ENCODE results near the gene TOR2A.

The TOR2A gene

DNA sequence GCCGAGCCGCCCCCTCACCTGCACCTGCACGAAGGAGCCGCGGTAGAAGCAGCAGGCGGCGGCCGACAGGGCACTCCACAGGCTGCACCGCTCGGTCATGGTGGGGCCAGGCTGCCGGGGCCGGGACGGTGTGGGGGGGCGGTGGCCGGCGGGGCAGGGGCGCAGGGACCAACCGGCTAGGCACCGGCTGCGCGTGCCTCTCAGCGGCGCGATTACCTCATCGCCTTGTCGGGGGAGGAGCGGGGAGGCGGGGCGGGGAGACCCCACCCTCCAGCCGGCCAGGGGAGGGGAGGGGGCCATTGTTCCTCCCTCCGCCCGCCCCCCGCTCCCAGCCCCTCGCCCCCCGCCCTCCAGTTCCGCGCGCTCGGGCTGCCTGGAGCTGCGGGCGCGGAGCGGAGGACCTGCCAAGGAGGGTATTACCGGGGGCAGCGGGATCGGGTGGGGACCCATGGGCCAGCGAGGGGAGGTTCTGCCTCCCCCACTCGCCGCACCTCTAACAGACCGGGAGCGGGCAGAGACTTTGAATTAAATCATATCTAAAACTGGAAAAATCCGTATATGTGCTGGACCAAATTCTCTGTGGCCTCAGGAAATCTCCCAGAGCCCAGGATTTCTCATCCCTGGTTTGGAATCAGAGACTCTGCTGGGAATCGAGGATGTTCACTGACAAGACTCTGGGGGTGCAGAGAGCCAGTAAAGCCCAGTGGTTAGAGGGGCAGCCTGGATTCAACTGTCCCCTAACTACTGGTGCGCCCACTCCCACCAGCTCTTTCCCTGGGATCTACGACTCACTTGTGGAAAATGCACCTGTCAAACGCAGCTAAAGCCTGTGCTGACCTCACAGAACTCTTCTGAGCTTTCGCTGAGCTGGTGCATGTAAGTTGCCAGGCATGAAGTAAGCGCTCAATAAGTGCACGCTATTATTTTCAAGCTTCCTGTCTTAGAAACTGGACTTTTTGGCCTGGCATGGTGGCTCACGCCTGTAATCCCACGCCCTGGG lies 20.3 kb upstream of the TOR2A start:
- Mint-ChIP-seq H3K9me3 (no peaks in the 10 kb centered on the region), H3K27ac (peak overlapping the region in 1 of 2 donors; percentile 54), H3K4me1 (peaks cover 17% of the 10 kb centered on the region), H3K27me3 (no peaks in the 10 kb centered on the region), H3K4me3 (no peak overlapping the region)
- ATAC-seq (peak; percentile 63), DNase-seq (no peak)

DNA sequence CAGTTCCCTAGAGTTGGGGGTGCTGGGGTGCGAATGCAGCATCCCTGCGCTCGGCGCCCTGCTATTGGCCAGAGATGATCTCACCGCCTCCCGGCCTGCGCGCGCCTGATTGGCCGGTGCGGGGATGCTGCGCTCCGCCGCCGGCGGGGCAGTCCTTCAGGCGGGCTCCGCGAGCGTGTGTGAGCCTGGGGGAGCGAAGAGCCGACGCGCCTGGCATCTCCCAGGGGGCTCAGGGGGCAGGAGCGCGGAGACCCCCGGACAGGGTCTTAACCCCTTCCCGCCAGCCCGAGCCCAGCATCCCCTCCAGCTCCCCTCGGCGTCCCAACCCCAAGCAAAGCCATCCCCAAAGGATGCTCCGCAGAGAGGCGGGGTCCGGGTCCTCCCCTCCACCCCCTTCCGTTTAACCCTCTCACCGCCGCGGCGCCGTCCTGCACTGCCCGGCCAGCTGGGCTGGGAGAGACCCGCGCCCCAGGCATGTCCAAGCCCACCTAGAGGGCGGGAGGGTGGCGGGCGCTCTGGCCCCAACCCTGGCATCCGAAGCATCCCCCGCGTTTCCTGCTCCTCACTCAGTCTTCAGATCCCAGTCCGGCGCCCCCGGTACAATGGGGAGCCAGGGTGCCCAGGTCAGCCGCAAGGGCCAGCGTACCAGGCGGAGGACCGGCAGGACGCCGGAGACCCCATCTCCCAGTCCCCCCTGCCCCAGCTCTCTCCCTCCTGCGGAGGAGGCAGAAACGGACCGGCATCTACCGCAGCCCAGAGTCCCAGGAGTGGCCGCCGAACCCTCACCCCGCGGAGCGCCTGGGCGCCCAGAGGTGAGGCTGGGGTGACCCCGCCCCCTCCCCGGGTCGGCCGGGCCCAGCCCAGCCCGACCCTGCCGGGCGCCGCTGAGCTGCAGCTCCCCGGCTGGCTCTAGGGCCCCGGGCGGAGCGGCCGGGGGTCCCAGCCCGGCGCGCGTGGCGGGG lies 19.3 kb upstream of the TOR2A start:
- Mint-ChIP-seq H3K27ac (no peak overlapping the region), H3K9me3 (no peaks in the 10 kb centered on the region), H3K4me3 (no peak overlapping the region), H3K27me3 (no peaks in the 10 kb centered on the region), H3K4me1 (peaks cover 18% of the 10 kb centered on the region)
- ATAC-seq, result peak; percentile 60
- DNase-seq, result no peak

DNA sequence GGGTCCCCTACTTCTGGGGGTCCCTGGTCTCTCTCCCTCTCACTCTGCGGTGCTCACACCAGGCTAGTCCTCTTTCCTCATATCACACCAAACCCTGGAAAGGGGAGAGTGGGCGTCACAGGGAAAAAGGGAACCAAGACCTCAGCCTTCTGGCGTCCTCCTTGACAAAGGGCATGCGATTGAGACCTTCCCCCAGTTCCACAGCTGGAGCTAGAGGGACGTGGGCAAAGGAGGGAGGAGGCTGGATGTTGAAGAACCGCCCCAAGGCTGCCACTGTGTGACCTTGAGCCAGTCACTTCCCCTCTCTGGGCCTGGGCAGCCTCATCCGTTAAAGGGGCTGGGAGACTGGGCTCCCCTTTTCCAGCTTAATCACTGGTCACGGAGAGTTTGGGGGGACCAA lies 18.5 kb upstream of the TOR2A start:
- DNase-seq, result no peak
- Mint-ChIP-seq H3K9me3 (no peaks in the 10 kb centered on the region), H3K27me3 (no peaks in the 10 kb centered on the region), H3K4me3 (no peak overlapping the region), H3K27ac (no peak overlapping the region), H3K4me1 (peaks cover 20% of the 10 kb centered on the region)
- no peak for ATAC-seq

DNA sequence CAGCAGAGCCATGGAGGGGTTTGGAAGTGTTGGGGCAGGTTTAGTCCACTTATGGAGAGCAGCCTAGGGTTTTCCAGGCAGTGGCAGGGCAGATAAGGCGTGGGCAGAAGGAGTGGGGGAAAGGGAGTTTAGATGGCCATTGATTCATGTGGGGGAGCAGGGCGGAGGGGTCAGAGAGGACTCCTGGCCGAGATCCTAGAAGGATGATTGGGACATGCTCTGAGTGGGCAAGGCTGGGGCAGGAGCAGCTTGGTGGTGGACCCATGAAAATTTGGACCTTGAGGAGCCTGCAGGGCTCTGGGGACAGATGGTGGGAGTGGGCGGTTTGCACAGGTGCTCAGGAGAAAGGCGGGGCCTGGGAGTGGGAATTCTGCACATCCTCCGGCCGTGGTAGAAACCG lies 18.1 kb upstream of the TOR2A start:
- no peaks in the 10 kb centered on the region for H3K9me3 Mint-ChIP-seq
- peaks cover 22% of the 10 kb centered on the region for H3K4me1 Mint-ChIP-seq
- no peak overlapping the region for H3K27ac Mint-ChIP-seq
- DNase-seq (no peak), ATAC-seq (no peak)
- H3K27me3 Mint-ChIP-seq, result no peaks in the 10 kb centered on the region
- H3K4me3 Mint-ChIP-seq, result no peak overlapping the region

DNA sequence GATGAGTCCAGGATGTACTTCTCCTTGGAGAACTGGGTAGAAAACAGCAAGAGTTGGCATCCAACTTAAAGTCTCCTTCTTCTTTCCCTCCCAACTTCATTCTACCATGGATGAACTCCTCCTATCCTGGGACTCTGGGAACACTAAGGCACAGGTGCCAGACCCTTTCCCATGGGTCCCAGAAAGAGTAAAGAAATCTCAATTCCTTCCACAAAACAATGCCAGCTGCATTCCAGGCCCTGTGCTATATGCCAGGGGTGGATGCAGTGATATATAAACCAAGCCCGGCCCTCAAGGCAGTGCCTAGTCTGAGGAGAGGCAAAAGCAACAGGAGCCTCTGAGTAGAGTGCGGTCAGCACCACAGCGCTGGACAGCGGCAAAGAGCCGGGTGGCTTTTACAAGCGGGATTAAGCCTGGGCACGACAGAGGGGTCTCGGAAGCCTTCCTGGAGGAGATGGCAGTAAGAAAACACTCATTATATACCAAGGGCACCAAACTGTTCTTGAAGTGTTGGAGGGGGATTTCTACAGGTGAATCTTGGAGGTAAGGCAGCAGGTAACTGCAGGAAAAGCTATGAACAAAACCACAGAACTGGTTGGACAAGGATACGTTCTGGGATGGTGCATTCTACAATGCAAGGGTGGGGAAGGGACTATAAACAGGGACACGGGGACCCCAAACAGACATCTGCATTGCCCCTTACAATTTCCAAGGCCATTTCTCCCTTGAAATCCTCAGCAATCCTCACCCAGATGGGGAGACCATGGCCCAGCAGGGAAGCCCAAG lies 16.4 kb upstream of the TOR2A start:
- peak overlapping the region in 1 of 2 donors; percentile 82 for H3K27ac Mint-ChIP-seq
- H3K4me3 Mint-ChIP-seq, result no peak overlapping the region
- H3K27me3 Mint-ChIP-seq, result no peaks in the 10 kb centered on the region
- no peak for DNase-seq
- no peaks in the 10 kb centered on the region for H3K9me3 Mint-ChIP-seq
- peaks cover 39% of the 10 kb centered on the region for H3K4me1 Mint-ChIP-seq
- ATAC-seq, result no peak

DNA sequence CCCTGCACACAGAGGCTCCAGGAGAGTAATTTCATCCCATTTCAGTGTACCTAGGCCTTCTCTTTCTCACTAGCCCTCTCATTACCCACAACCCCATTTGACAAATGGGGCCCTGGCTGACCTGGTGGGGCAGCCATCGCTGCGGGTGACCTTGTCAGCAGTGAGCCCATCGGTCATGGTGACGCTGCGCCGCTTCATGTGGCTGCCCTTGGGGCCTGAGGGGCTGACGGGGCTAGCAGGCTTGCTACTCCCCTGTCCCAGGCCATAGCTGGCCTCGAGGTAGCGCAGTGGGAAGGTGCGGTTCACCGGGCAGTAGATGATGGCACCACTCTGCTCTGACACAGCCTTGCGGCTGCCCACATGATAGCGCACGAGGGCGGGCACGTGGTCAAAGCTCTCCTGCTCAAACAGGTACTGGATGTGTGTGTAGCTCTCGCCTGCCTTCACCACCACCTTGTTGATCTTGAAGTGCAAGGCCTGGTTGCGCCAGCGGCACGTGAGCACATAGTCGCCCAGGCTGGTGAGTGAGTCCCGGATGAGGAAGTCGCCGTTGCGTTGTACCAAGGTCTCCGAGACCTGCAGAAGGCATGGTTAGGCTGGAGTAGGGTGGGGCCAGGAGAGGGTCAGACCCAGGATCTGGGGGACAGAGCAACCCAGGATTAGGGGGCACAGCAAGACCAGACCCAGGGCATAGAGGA lies 14.1 kb upstream of the TOR2A start:
- no peak overlapping the region for H3K4me3 Mint-ChIP-seq
- H3K27me3 Mint-ChIP-seq, result no peaks in the 10 kb centered on the region
- peaks cover 40% of the 10 kb centered on the region for H3K4me1 Mint-ChIP-seq
- H3K9me3 Mint-ChIP-seq, result no peaks in the 10 kb centered on the region
- no peak overlapping the region for H3K27ac Mint-ChIP-seq
- DNase-seq (no peak), ATAC-seq (no peak)

DNA sequence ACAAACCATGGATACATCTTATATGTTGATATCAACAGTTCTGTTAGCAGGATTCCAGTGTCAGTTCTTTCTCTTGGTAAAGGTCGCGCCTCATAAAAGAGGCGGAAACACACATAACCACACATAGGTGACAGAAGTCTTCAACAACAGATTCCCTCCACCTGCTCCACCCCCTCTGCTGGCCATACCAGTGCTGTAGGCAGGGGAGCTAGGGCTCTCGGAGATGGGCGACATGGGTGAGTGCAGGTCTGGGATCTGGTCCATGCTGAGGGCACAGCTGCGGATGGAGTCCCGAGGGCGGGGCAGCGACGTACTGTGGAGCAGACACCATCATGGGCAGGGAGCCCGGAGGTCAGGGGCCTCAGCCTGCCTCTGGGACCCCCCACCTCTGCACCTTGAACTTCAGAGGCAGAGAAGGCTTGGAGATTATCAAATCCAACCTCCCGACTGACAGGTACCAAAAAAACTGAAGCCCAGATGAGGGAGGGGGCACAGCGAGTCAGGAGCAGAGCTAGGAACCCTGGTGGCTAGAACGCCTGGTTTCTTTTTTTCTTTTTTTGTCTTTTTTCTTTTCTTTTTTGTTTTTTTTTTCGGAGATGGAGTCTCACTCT lies 12.0 kb upstream of the TOR2A start:
- Mint-ChIP-seq H3K27ac (peak overlapping the region in 1 of 2 donors; percentile 42), H3K9me3 (no peaks in the 10 kb centered on the region), H3K4me1 (peaks cover 35% of the 10 kb centered on the region), H3K4me3 (peak overlapping the region; percentile 29 to 71), H3K27me3 (no peaks in the 10 kb centered on the region)
- ATAC-seq (peak; percentile 71), DNase-seq (no peak)

DNA sequence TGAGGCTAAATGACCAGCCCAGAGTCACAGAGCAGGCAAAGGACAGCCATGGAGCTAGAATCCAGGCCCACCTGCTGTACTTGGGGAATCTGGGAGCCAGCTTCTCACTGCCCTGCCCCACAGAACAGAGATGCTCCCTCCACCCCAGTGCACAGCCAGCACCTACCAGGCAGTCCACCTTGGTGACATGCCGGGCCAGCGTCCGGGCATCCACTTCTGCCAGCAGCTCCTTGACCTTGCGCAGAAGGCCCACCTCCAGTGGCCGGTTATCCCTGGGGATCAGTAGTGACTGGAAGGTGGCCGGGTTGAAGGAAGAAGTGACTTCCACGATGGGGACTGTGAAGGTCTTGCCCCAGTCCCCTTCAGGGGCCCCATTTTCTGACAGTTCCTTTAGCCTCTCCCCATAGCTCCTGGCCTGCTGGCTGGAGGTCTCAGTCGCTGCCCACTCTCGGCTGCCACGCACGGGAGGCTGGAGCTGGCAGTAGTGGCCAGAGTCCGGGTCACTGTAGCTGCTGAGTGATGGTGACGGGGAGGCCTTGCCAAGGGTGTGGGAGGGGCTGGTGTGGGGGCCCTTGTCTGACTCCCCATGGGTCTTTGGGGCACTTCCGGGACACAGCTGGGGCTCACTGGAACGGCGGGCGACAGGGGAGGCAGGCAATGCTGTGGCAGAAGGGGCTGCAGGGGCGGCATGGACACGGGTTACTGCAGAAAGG lies 9.5 kb upstream of the TOR2A start:
- no peak for ATAC-seq
- no peaks in the 10 kb centered on the region for H3K27me3 Mint-ChIP-seq
- peaks cover 30% of the 10 kb centered on the region for H3K4me1 Mint-ChIP-seq
- no peaks in the 10 kb centered on the region for H3K9me3 Mint-ChIP-seq
- peak overlapping the region in 1 of 2 donors; percentile 58 for H3K27ac Mint-ChIP-seq
- H3K4me3 Mint-ChIP-seq, result no peak overlapping the region
- no peak for DNase-seq

DNA sequence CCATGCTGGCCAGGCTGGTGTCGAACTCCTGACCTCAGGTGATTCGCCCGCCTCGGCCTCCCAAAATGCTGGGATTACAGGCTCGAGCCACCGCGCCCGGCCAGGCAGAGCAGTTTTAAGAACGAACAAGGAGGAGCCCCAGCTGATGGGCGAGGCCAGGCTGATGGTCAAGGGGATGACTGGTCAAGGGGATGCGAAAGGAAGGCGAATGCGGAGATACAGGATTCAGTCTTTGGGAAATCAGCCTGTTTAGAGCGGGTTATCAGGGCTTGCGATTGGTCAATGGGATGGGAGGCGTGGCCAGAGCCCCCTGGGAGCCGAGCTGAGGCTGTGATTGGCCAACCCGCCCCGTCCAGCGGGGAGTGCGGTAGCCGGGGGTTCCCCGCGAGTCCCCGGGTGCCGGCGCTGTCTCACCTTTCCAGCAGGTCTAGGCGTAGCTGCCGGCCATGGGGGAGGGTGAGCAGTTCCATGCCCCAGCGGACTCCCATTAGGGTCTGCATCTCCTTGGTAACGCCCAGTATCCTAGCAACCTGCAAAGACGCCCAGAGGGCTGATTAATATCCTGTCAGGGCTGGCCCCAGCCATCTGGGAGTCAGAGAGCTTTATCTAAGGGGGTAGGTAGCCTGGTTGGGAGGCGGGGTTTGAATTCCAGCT lies 7.5 kb upstream of the TOR2A start:
- ATAC-seq (peak; percentile 28), DNase-seq (no peak)
- Mint-ChIP-seq H3K27me3 (no peaks in the 10 kb centered on the region), H3K9me3 (no peaks in the 10 kb centered on the region), H3K4me1 (peaks cover 11% of the 10 kb centered on the region), H3K4me3 (no peak overlapping the region), H3K27ac (peak overlapping the region in 1 of 2 donors; percentile 75)

DNA sequence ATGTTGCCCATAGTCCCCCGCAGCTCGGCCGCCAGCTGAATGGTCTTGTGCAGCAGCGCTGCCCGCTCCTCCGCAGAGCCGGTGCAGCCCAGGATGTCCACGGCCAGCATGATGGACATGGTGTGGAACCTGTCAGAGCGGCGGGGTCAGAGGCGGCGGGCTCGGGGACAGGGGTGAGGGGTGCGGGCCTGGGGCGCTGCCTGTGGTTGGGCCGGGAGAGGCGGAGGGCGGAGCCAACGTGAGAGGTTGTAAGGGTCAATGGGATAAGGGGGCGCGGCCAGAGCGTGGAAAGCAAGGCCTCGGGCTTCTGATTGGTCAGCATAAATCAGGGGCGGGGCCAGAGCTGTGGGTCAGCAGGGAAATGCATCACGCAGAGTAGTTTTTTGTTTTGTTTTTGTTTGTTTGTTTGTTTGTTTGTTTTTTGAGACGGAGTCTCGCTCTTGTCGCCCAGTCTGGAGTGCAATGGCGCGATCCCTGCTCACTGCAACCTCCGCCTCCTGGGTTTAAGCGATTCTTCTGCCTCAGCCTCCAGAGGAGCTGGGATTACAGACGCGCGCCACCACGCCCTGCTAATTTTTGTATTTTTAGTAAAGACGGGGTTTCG lies 6.8 kb upstream of the TOR2A start:
- Mint-ChIP-seq H3K4me3 (no peak overlapping the region), H3K27ac (peak overlapping the region in 1 of 2 donors; percentile 94), H3K9me3 (no peaks in the 10 kb centered on the region), H3K27me3 (no peaks in the 10 kb centered on the region), H3K4me1 (peaks cover 5% of the 10 kb centered on the region)
- no peak for ATAC-seq
- no peak for DNase-seq

DNA sequence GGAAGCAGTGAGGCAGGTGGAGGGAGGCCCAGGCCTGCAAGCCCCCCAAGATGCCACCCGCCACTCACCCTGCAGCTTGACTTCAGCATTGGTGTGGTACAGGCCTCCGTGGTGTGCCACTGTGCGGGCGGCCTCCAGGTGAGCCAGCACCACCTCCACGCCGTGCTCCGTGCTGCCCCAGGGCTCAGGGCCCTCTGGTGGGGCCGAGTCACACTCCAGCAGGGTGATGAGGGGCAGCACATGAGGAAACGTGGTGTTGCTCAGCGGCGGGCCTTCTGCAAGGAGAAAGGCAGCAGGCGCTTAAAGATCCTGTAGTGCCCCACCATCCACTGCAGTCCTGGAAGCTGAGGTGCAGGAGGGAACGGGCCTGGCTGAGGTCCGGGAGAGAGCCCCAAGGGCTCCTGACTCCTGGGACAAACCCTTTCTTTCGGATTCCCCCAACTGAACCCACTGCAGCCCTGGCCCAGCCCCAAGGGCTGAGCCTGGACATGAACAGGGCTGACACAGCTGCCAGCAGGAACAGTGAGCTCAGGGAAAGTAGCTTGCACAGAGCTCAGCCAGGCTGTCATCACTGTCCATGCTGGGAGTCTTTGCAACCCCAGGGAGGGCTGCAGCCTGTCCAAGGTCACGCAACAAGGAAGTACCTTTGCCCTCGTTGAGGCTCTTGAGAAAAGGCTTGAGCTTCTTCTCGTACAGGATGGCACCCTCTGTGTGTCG lies 4.7 kb upstream of the TOR2A start:
- Mint-ChIP-seq H3K4me3 (no peak overlapping the region), H3K9me3 (no peaks in the 10 kb centered on the region), H3K4me1 (no peaks in the 10 kb centered on the region), H3K27ac (no peak overlapping the region), H3K27me3 (no peaks in the 10 kb centered on the region)
- no peak for DNase-seq
- no peak for ATAC-seq

DNA sequence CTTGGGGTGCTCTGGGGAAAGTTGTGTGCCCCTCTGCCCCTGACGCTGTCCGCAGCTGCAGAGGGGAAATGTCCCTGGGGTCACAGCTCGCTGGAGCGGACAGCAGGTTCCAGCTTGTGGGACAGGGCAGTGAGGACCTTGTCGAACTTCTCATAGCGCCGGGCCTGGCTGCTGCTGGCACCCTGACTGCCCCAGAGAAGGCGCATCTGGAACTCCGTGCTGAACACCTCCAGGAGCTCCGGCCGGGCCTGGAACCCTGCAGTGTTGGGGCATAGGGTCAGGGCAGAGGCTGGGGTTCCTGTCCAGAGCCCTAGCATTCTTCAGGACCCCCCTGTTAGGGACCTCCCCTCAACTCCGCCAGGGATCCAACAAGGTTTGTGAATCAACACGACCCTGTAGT lies 3.6 kb upstream of the TOR2A start:
- peaks cover 8% of the 10 kb centered on the region for H3K4me1 Mint-ChIP-seq
- H3K4me3 Mint-ChIP-seq, result no peak overlapping the region
- no peak overlapping the region for H3K27ac Mint-ChIP-seq
- no peaks in the 10 kb centered on the region for H3K27me3 Mint-ChIP-seq
- H3K9me3 Mint-ChIP-seq, result no peaks in the 10 kb centered on the region
- DNase-seq, result no peak
- no peak for ATAC-seq

Measured in stimulated activated naive CD8-positive, alpha-beta T cell treated with anti-CD3 and anti-CD28 coated beads, Interleukin-15, amount 100 ng/mL, for 72 hours (primary cell).